Erythroblast (primary cell): ENCODE data around the gene ATAD3B.
A peak's percentile ranks its signal among the peaks of the same experiment; 100 is the strongest.

ENCODE experiments used
- DNase-seq, 2 experiments: peaks; one replicate each; lab custom pipeline; 2025; lab: John Stamatoyannopoulos, UW
- GATA1 ChIP-seq: IDR thresholded peaks from 2 replicates; pipeline ENCODE4 v1.6.1; 2011; ENCODE audit warnings: low read depth, mild to moderate bottlenecking, control low read depth, low read length, moderate library complexity
- POLR2A ChIP-seq: IDR thresholded peaks from 2 replicates; pipeline ENCODE4 v1.6.1; 2011; ENCODE audit warnings: mild to moderate bottlenecking, low read length

The ATAD3B gene

DNA sequence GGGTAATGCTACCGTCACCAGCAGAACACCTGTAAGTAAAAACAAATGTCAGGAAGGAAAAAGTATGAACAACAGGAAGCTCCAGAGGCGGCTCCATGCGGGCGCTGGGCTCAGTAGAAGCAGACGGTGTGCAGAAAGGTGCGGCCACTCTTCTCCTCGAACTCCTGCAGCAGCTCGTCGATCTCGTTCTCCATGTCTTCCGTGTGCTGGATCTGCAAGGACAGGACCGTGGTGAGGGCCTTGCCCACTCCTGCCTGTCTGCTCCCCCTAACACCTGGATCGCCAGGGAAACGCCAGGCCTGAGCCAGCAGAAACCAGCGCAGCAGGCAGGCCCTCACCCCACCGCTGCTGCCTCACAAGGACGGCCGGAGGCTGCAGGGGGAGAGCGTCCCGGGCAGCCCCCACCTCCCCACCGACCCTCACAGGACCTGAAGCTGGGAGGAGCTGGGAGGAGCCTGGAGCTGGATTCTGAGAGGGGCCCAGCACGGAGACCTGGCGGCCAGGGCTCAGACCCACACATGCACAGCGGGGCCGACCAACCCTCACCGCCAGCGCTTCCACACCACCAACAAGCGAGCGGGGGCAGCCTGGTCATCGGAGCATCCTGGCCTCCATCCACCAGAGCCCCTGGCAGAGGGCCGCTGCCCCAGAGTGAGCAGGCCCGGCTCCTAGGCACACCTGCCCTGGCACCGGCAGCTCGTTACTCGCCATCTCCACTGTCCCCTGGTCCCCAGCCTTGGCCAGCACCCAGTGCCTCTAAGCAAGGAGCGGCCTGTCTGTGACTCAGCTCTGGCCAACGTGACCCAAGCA lies 70.6 kb downstream of the ATAD3B start:
- DNase-seq = no peak
- no peak for TF ChIP-seq GATA1
- no peak for TF ChIP-seq POLR2A

DNA sequence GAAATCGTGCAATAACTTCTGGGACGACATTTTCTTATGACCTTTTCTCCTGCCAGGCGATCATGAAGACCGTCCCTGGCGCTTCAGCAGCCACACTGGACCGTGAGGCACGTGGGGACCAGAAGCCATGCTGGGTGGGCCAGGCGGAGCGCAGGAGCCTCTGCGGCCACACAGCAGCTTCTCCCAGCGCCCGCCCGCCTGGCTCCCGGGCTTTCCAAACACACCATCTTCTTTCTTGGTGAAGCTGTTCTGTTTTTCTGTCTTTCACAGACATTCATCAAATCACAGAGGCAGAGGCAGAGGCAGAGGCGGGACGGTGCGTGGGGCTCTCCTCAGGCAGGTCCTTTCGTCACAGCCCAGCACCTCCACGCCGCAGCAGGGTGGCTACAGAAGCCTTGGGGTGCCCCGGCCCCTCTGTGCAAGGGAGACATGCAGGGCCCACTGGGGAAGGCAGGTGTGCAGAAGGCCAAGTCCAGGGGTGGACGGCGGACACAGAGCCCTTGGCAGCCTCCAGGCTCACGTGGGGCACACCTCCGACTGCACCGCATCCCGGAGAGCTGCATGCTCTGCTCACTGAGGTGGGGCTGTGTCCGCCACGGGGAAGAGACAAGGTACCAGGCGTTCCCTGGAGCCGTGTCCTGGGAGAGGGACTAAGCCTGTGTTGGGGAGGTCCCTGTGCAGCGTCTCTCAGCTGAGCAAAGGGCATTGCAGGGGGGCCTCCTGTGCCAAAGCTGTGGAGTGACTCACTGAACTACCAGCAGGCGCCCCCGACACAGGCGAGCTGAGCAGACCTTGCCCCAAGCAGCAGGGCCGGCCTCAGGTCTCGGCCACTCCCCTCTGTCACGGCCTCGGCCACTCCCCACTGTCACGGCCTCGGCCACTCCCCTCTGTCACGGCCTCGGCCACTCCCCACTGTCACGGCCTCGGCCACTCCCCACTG lies 71.5 kb downstream of the ATAD3B start:
- TF ChIP-seq GATA1 (no peak), POLR2A (no peak)
- DNase-seq = peak; percentile 62 to 70

DNA sequence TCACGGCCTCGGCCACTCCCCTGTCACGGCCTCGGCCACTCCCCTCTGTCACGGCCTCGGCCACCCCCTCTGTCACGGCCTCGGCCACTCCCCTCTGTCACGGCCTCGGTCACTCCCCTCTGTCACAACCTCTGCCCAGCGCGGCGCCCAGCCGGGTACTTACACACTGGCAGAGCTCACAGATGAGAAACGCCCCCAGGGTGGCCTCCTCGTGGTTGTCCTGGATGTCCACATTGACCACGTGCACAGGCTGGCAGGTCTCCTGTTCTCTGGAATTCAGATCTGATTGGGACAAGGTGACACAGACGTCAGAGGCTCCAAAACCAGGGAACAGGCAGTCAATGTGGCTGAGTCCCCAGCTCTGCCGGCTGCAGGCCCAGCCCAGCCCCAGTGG lies 72.1 kb downstream of the ATAD3B start:
- no peak for DNase-seq
- no peak for TF ChIP-seq GATA1
- TF ChIP-seq POLR2A = no peak

DNA sequence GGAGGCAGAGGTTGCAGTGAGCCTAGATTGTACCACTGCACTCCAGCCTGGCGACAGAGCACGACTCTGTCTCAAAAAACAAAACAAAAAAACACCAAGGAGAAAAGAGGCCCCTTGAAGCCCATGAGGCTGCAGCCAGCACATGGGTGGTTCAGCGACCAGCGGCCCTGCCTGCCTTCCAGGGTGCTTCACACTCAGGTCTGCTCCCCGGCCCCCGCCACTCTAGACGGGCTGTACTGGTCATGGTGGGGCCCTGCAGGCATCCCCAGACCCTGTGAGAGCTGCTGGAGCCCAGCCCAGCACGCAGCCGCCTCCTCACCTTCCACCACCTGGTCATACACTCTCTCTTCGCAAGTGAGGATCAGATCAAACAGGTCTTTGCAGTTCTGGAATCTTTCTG lies 73.0 kb downstream of the ATAD3B start:
- TF ChIP-seq POLR2A = no peak
- no peak for TF ChIP-seq GATA1
- no peak for DNase-seq
